ENCODE data around the gene PLOD3.

Gene PLOD3

DNA sequence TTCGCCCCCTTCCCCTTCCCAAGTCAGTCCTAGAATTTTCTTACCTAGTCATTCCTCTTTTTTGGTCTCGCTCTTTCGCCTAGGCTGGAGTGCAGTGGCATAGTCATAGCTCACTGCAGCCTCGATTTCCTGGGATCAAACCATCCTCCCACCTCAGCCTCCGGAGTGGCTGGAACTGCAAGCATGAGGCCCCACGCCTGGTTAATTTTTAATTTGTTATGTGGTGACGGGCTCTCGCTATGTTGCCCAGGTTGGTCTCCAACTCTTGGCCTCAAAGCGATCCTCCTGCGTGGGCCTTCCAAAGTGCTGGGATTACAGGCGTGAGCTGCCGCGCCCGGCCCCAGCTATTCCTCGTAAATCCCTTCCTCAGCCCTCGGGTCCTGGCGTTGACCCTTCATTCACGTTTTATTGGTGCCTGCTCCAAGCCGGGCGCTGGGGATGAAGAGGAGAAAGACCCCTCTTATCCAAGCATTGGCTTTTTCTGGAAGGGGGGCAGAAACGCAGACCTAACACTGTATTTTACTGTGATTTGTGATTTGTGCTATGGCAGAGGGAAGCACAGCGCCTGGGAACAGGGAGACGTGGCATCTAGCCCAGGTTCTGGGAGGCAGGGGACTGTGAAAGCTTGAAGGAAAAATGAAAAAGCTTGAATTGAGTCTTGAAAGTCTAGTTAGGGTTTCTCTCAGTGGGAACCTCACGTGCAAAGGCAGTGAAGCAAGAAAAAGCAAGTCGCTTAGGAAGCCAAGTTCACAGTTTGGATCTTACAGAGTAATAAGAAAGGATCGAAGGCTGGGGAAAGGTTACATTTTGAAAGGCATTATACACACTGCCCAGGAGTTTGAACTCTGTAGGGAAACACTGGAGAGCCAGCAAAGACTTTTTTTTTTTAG is 1.1 kb upstream of the PLOD3 start:
- TF ChIP-seq CEBPB (IDR thresholded peaks at IDR 0.05) (no peak), YY1 (IDR thresholded peaks at IDR 0.05; ENCODE audit: low read depth) (no peak), ZBTB7A (IDR thresholded peaks at IDR 0.05; ENCODE audit: low read depth) (no peak), TCF12 (IDR thresholded peaks at IDR 0.05; ENCODE audit: low read depth) (no peak), EGR1 (IDR thresholded peaks at IDR 0.05) (no peak), CREB1 (IDR thresholded peaks at IDR 0.05; ENCODE audit: low read depth) (no peak), TEAD4 (IDR thresholded peaks at IDR 0.05) (no peak), REST (IDR thresholded peaks at IDR 0.05; ENCODE audit: low read depth) (no peak), USF1 (IDR thresholded peaks at IDR 0.05) (no peak), EP300 (IDR thresholded peaks at IDR 0.05; ENCODE audit: borderline replicate concordance) (no peak), FOXM1 (IDR thresholded peaks at IDR 0.05; ENCODE audit: borderline replicate concordance, low read depth) (no peak)

- no peak for TF ChIP-seq REST (IDR thresholded peaks at IDR 0.05; ENCODE audit: low read depth)
- no peak for TF ChIP-seq CREB1 (IDR thresholded peaks at IDR 0.05; ENCODE audit: low read depth)
- TF ChIP-seq TAF1 (IDR thresholded peaks at IDR 0.05; ENCODE audit: low read depth): no peak
- TF ChIP-seq NFIC (IDR thresholded peaks at IDR 0.05): no peak
- no peak for TF ChIP-seq USF1 (IDR thresholded peaks at IDR 0.05)
- no peak for TF ChIP-seq CEBPB (IDR thresholded peaks at IDR 0.05)
- no peak for TF ChIP-seq TEAD4 (IDR thresholded peaks at IDR 0.05)
- TF ChIP-seq MAX (IDR thresholded peaks at IDR 0.05): no peak
- no peak for TF ChIP-seq EP300 (IDR thresholded peaks at IDR 0.05; ENCODE audit: borderline replicate concordance)
- no peak for TF ChIP-seq ZBTB7A (IDR thresholded peaks at IDR 0.05; ENCODE audit: low read depth)
Observed at GRCh38 chr7:101216860-101217387, 457 bp downstream of the PLOD3 start.

DNA sequence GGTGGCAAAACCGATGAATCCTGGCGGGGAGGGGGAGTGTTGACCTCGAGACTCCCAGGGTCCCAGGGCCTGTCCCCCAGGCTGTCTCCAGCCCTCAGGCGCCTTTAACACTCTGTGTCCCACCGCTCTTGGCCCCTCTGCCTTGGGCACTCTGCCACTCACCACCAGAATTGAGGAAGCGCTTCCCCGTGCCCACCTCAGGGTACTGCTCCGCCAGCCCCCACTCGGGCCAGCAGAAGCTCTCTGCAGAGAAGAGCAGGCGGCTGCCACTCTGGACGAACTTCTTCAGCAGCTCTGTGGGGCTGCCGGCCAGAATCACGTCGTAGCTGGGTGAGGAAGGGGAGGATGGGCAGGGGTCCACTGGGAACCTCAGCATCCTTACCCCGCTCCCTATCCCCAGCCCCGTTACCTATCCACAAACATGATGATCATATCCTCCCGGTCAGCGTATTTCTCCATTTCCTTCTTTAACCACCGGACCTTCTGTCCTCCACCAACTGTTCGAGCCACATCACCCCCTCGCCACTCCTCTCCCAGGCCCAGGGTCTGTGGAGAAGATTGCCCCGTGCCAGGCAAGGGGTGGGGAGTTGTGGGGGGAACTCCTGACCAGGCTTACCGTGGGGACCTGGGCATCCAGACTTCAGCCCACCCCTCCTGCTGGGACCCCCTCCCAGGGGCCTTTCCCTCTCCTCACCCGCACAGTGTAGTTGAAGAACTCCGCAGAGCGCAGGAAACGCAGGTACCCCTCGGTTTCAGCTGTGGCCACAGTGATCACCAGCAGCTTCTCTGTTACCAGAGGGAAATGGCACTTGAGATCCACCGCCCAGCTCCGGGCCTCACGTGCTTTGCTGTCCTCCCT is 1.2 kb downstream of the PLOD3 start:
- no peak for TF ChIP-seq CEBPB (IDR thresholded peaks at IDR 0.05)
- no peak for TF ChIP-seq USF1 (IDR thresholded peaks at IDR 0.05)
- no peak for TF ChIP-seq RAD21 (IDR thresholded peaks at IDR 0.05; ENCODE audit: low read depth)
- no peak for TF ChIP-seq YY1 (IDR thresholded peaks at IDR 0.05; ENCODE audit: low read depth)
- no peak for TF ChIP-seq REST (IDR thresholded peaks at IDR 0.05; ENCODE audit: low read depth)
- no peak for TF ChIP-seq ZBTB7A (IDR thresholded peaks at IDR 0.05; ENCODE audit: low read depth)
- TF ChIP-seq TAF1 (IDR thresholded peaks at IDR 0.05; ENCODE audit: low read depth): no peak
- TF ChIP-seq MAX (IDR thresholded peaks at IDR 0.05): no peak
